Right lobe of liver (tissue), 6 donors: ENCODE data around the gene MPP7. TPM values are rescaled to one million over a fixed set of nuclear protein-coding genes. Genes with fewer than 3 reads are reported as not detected.

ENCODE experiments used
- ATAC-seq, 4 donors: fragments of 200-7000 bp; cut with Tn5 transposase; one replicate each; pipeline ENCODE4 v1.9.1; 2020; ENCODE audit warnings: mild to moderate bottlenecking in 4 of 4, moderate library complexity in 4 of 4
- DNase-seq, 3 donors: peaks; one replicate each; pipeline ENCODE4 v3.0.0-alpha.2; 2020
- H3K27ac ChIP-seq, 3 donors: fragments of 200-600 bp; one replicate each; pipeline ENCODE4 v1.8.0; 2022
- H3K27me3 ChIP-seq, 2 donors: fragments of 200-600 bp; one replicate each; pipeline ENCODE4 v1.8.0; 2022
- H3K36me3 ChIP-seq, 4 donors: fragments of 200-600 bp; sonication (generic) in 1 of 4; one replicate each; pipeline versions ENCODE4 v1.5.1 to v1.8.0; 2017 to 2022; ENCODE audit warnings: control low read depth in 1 of 4
- H3K4me1 ChIP-seq, 4 donors: fragments of 200-600 bp; sonication (generic) in 1 of 4; one replicate each; pipeline versions ENCODE4 v1.5.1 to v1.8.0; 2017 to 2022; ENCODE audit warnings: control low read depth in 1 of 4
- H3K4me3 ChIP-seq, 3 donors: fragments of 200-600 bp; one replicate each; pipeline ENCODE4 v1.8.0; 2022
- H3K9me3 ChIP-seq, 4 donors: fragments of 200-600 bp; sonication (generic) in 1 of 4; one replicate each; pipeline versions ENCODE4 v1.5.1 to v1.8.0; 2017 to 2022; ENCODE audit warnings: control low read depth in 1 of 4
- CTCF ChIP-seq, 4 donors: fragments of 200-600 bp in 3 of 4; fragments of 450-650 bp in 1 of 4; IDR thresholded peaks; one replicate each; pipeline versions ENCODE4 v1.5.1 to v1.8.0; 2016 to 2022; ENCODE audit warnings: antibody characterized with exemption in 4 of 4, mild to moderate bottlenecking in 2 of 4
- POLR2A ChIP-seq: fragments of 450-650 bp; IDR thresholded peaks from one replicate; pipeline ENCODE4 v1.6.1; 2017; ENCODE audit warnings: antibody characterized with exemption, mild to moderate bottlenecking
- WGBS: methylation state at CpG from one replicate; pipeline ENCODE4 v1.1.6; 2018; ENCODE audit warnings: low coverage, low lambda C conversion rate; ENCODE audit not compliant: insufficient coverage; ENCODE audit errors: missing lambda C conversion rate; 5-methylcytosine and 5-hydroxymethylcytosine counted together
- intact Hi-C, 2 donors: fragments of 100-400 bp; cut with DNase I; formaldehyde crosslinking; loops; one replicate each; pipeline versions ENCODE4 v1.11.2 to v1.14.1; 2022
- total RNA-seq, 6 experiments: library from RNA; depleted of rRNA in 2 of 6; stranded (reverse); fragments of >200 nt in 2 of 6; fragmentation: NEBNext Ultra II Directional in 3 of 6; extraction: Animal tissue kit (Norgen Biotek cat#: 25700) in 3 of 6; gene quantifications; one replicate each; pipeline versions ENCODE4 v1.1.0 to v1.2.4, GENCODE V29; 2016 to 2023
- donor health status: DM: no; HTN: yes; CAD: no.
- donor health status: DM: no; HTN: no; CAD: no.
- donor health status: DM: no; HTN: no; CAD: no.
- donor health status: DM: no; HTN: yes; CAD: no.
- donor health status: DM: no; HTN: yes; CAD: no.

MPP7 gene
- total RNA-seq, 6 experiments from 2014 or later, result 1.9 to 4.2 (median 2.2) TPM

DNA sequence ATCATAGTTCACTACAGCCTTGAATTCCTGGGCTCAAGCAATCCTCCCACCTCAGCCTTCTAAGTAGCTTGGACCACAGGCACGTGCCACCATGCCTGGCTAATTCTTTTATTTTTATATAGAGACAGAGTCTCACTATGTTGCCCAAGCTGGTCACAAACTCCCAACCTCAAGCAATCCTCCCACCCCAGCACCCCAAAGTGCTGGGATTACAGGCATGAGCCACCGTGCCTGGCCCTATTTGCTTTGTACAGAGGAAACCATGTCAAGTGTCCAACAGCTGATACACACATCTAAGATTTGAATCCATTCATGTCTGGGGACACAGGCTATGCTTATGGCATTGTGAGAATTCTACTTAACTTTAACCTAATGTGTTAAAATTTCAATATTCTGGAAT, 29.9 kb upstream of the MPP7 start:
- DNase-seq (no peak), ATAC-seq (no peak)
- no peaks in the 10 kb centered on the region for H3K4me1 ChIP-seq
- peak overlapping the region in 1 of 3 donors; percentile 50 for H3K27ac ChIP-seq
- no peak for TF ChIP-seq CTCF (IDR thresholded peaks at IDR 0.05)
- no peak for TF ChIP-seq POLR2A
- intact Hi-C loops, result no loop called here
- no peaks in the 10 kb centered on the region for H3K9me3 ChIP-seq
- no peak overlapping the region for H3K4me3 ChIP-seq
- H3K36me3 ChIP-seq, result no peaks in the 10 kb centered on the region
- H3K27me3 ChIP-seq, result no peaks in the 10 kb centered on the region
- WGBS, result 100% methylated on average over 1 of the region's 2 CpGs

- 43% methylated on average over 3 of the region's 3 CpGs for WGBS
- no peaks in the 10 kb centered on the region for H3K27me3 ChIP-seq
- DNase-seq (no peak), ATAC-seq (no peak)
- H3K4me1 ChIP-seq, result no peaks in the 10 kb centered on the region
- no peaks in the 10 kb centered on the region for H3K36me3 ChIP-seq
- no peaks in the 10 kb centered on the region for H3K9me3 ChIP-seq
- intact Hi-C loops, result no loop called here
- no peak overlapping the region for H3K4me3 ChIP-seq
- H3K27ac ChIP-seq, result no peak overlapping the region
- TF ChIP-seq CTCF (IDR thresholded peaks at IDR 0.05), result no peak
- no peak for TF ChIP-seq POLR2A
Measured at GRCh38 chr10:28331841-28332240, 29.0 kb upstream of the MPP7 start.

DNA sequence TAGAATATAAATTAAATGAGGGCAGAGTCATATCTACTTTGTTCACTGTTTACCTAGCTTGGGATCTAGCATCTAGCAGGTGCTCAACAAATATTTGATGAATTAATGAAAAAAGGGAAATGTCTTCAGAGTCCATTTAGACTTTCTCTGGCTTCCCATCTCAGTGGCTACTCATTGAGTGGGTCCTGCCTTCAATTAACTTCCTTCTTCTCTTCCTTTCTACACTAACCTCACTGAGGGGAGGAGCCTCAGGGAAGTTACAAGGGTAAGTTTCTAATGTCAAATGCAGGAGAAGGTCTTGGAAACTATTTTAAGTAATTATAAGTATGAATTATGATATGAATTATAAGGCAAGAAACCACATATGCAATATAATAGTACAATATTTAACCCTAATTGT, 28.2 kb upstream of the MPP7 start:
- TF ChIP-seq POLR2A (no peak), CTCF (IDR thresholded peaks at IDR 0.05) (no peak)
- intact Hi-C loops, result no loop called here
- H3K27ac ChIP-seq, result no peak overlapping the region
- H3K4me3 ChIP-seq, result no peak overlapping the region
- H3K9me3 ChIP-seq, result no peaks in the 10 kb centered on the region
- H3K36me3 ChIP-seq, result no peaks in the 10 kb centered on the region
- H3K27me3 ChIP-seq, result no peaks in the 10 kb centered on the region
- DNase-seq, result no peak
- ATAC-seq, result no peak
- no peaks in the 10 kb centered on the region for H3K4me1 ChIP-seq

DNA sequence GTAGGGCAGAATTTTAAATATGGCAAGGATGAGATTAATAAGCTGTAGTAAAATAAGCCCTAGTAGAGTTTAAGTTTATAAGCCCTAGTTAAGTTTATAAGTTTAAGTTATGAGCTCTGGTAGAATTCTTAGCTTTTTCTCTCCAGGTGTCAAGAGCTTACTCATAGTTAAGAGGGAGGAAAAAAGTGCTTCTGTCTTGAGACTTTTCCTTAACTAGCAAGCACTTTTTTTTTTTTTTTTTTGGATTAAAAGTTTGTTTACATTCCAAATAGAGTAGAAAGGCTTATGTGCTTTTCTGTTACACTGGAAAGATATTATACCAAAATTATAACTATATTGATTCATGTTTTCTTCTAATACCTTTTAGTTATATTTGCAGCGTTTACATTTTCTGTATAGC, 25.5 kb upstream of the MPP7 start:
- intact Hi-C loops, result no loop called here
- no peak overlapping the region for H3K27ac ChIP-seq
- H3K4me1 ChIP-seq, result no peaks in the 10 kb centered on the region
- WGBS, result 50% methylated on average over 1 of the region's 1 CpG
- H3K9me3 ChIP-seq, result no peaks in the 10 kb centered on the region
- DNase-seq (no peak), ATAC-seq (no peak)
- H3K36me3 ChIP-seq, result no peaks in the 10 kb centered on the region
- TF ChIP-seq POLR2A (no peak), CTCF (IDR thresholded peaks at IDR 0.05) (no peak)
- H3K27me3 ChIP-seq, result no peaks in the 10 kb centered on the region
- no peak overlapping the region for H3K4me3 ChIP-seq

DNA sequence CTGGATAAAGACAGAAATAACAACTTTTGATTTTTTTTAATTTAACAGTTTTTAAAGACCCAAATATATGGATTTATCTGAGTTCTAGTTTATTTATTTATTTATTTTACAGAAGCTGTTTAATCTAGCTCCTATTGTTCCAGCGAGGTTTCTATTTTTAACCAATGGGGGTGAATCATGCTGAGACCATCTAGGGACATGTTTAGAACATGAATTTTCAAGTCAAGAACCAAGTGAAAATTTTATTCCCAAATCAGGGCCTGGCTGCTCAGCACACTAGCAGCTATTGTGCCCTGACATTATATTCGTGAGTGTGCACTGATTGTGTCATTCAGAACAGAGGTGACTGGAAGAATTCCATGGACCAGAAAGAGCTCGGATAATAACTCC, 24.6 kb upstream of the MPP7 start:
- H3K27me3 ChIP-seq, result no peaks in the 10 kb centered on the region
- H3K4me1 ChIP-seq, result no peaks in the 10 kb centered on the region
- no peak overlapping the region for H3K27ac ChIP-seq
- WGBS, result 38% methylated on average over 3 of the region's 3 CpGs
- no peaks in the 10 kb centered on the region for H3K9me3 ChIP-seq
- no peaks in the 10 kb centered on the region for H3K36me3 ChIP-seq
- TF ChIP-seq POLR2A (no peak), CTCF (IDR thresholded peaks at IDR 0.05) (no peak)
- ATAC-seq (no peak), DNase-seq (no peak)
- H3K4me3 ChIP-seq, result no peak overlapping the region
- intact Hi-C loops, result no loop called here
